SK-N-SH (cell line): Measurements from ENCODE around the gene MAP3K5. TPM values are rescaled to one million over a fixed set of nuclear protein-coding genes. Genes with fewer than 3 reads are reported as not detected.

Source experiments
- CTCF ChIA-PET: fragments of 300-600, 350-600 bp; formaldehyde crosslinking; extraction: SDS; loops from one replicate; lab custom pipeline; 2021; lab: Yijun Ruan, JAX
- POLR2A ChIA-PET: fragments of 350-600 bp; sonication (Branson Sonifier 250); formaldehyde crosslinking; extraction: SDS; loops from one replicate; lab custom pipeline; 2020; ENCODE audit warnings: antibody characterized with exemption, inconsistent platforms; lab: Yijun Ruan, JAX
- DNase-seq: peaks from one replicate; pipeline ENCODE4 v3.0.0; 2012
- H2AFZ ChIP-seq: fragments of 200-600 bp; sonication (generic); 2 replicates; pipeline ENCODE4 v1.8.1; 2016; ENCODE audit warnings: antibody characterized with exemption, mild to moderate bottlenecking, low read depth
- H3F3A ChIP-seq: fragments of 200-600 bp; sonication (generic); replicated peaks from 2 replicates; pipeline ENCODE3; 2016; ENCODE audit warnings: antibody characterized with exemption, mild to moderate bottlenecking; ENCODE audit not compliant: insufficient read depth
- H3K27ac ChIP-seq, 2 experiments: fragments of 200-500 bp in 1 of 2; fragments of 200-600 bp in 1 of 2; sonication (Bioruptor generic) in 1 of 2; sonication (generic), shearing (Covaris generic) in 1 of 2; 2 replicates each; pipeline versions ENCODE4 v1.5.1 to v1.6.1; 2014 to 2016; ENCODE audit warnings: low read depth in 2 of 2, inconsistent platforms in 1 of 2, low read length in 1 of 2, mild to moderate bottlenecking in 1 of 2, mixed read lengths in 1 of 2
- H3K27me3 ChIP-seq: fragments of 200-600 bp; sonication (generic), shearing (Covaris generic); 2 replicates; pipeline ENCODE4 v1.6.1; 2016; ENCODE audit warnings: mixed run types; ENCODE audit not compliant: insufficient read depth
- H3K36me3 ChIP-seq, 2 experiments: fragments of 200-500 bp in 1 of 2; fragments of 200-600 bp in 1 of 2; sonication (Bioruptor generic) in 1 of 2; sonication (generic) in 1 of 2; replicated peaks in 1 of 2; 2 replicates each; pipeline versions ENCODE3 to v1.5.1; 2014 to 2016; ENCODE audit warnings: low read length in 1 of 2, mild to moderate bottlenecking in 1 of 2; ENCODE audit not compliant: insufficient read depth in 2 of 2, control insufficient read depth in 1 of 2
- H3K4me1 ChIP-seq, 2 experiments: fragments of 200-500 bp in 1 of 2; fragments of 200-600 bp in 1 of 2; sonication (Bioruptor generic) in 1 of 2; sonication (generic), shearing (Covaris generic) in 1 of 2; 2 replicates each; pipeline versions ENCODE4 v1.5.1 to v1.6.1; 2014 to 2016; ENCODE audit warnings: low read depth in 1 of 2, low read length in 1 of 2, mixed run types in 1 of 2; ENCODE audit not compliant: insufficient read depth in 2 of 2, control insufficient read depth in 1 of 2
- H3K4me2 ChIP-seq: fragments of 200-600 bp; sonication (generic), shearing (Covaris generic); 2 replicates; pipeline ENCODE4 v1.6.1; 2017; ENCODE audit warnings: mixed run types
- H3K4me3 ChIP-seq, 2 experiments: fragments of 200-500 bp in 1 of 2; fragments of 200-600 bp in 1 of 2; sonication (Bioruptor generic) in 1 of 2; sonication (generic), shearing (Covaris generic) in 1 of 2; 2 replicates each; pipeline versions ENCODE4 v1.5.1 to v1.8.1; 2014 to 2016; ENCODE audit warnings: low read depth in 2 of 2, inconsistent platforms in 1 of 2, low read length in 1 of 2, mild to moderate bottlenecking in 1 of 2, mixed read lengths in 1 of 2, moderate library complexity in 1 of 2
- H3K79me2 ChIP-seq: fragments of 200-600 bp; sonication (generic); 2 replicates; pipeline ENCODE4 v1.8.1; 2017; ENCODE audit warnings: mild to moderate bottlenecking; ENCODE audit not compliant: insufficient read depth
- H3K9ac ChIP-seq: fragments of 200-600 bp; sonication (generic); 2 replicates; pipeline ENCODE4 v1.6.1; 2017; ENCODE audit warnings: mixed run types
- H3K9me2 ChIP-seq: fragments of 200-600 bp; sonication (generic); 2 replicates; pipeline ENCODE4 v1.6.1; 2017; ENCODE audit warnings: mixed run types
- H3K9me3 ChIP-seq: fragments of 200-600 bp; sonication (generic); 2 replicates; pipeline ENCODE4 v1.6.1; 2017; ENCODE audit warnings: mixed run types, mild to moderate bottlenecking, moderate library complexity
- H4K20me1 ChIP-seq: fragments of 200-600 bp; sonication (generic); 2 replicates; pipeline ENCODE4 v1.6.1; 2017; ENCODE audit warnings: mild to moderate bottlenecking, mixed run types; ENCODE audit not compliant: insufficient read depth
- EP300 ChIP-seq, 2 experiments: IDR thresholded peaks; 2 replicates each; pipeline versions ENCODE4 v1.4.0 to v1.6.1; 2012; ENCODE audit warnings: borderline replicate concordance in 1 of 2, low read depth in 1 of 2, low read length in 1 of 2
- FOXJ3 ChIP-seq: sonication (generic); formaldehyde crosslinking; IDR thresholded peaks from 2 replicates; pipeline ENCODE4 v1.5.1; 2020; ENCODE audit warnings: mild to moderate bottlenecking, missing genetic modification reagents
- GABPA ChIP-seq: IDR thresholded peaks from 2 replicates; pipeline ENCODE4 v1.4.0; 2012; ENCODE audit warnings: low read depth, mild to moderate bottlenecking
- IRF3 ChIP-seq: fragments of 150-350 bp; IDR thresholded peaks from 2 replicates; pipeline ENCODE4 v1.6.1; 2016; ENCODE audit warnings: mild to moderate bottlenecking, low read depth, low read length
- MEF2A ChIP-seq: IDR thresholded peaks from 2 replicates; pipeline ENCODE4 v1.4.0; 2012; ENCODE audit warnings: low read depth, borderline replicate concordance
- MXI1 ChIP-seq: IDR thresholded peaks from 2 replicates; pipeline ENCODE4 v1.6.1; 2012; ENCODE audit warnings: mild to moderate bottlenecking, low read depth, low read length, improper control_type of control experiment
- PBX3 ChIP-seq: IDR thresholded peaks from 2 replicates; pipeline ENCODE4; 2012
- RAD21 ChIP-seq: IDR thresholded peaks from 2 replicates; pipeline ENCODE4 v1.6.1; 2012; ENCODE audit warnings: mild to moderate bottlenecking, low read length
- RCOR1 ChIP-seq: fragments of 150-350 bp; IDR thresholded peaks from 2 replicates; pipeline ENCODE4 v1.6.1; 2017; ENCODE audit warnings: antibody characterized with exemption, low read length
- REST ChIP-seq: IDR thresholded peaks from 2 replicates; pipeline ENCODE4 v1.6.1; 2012; ENCODE audit warnings: mild to moderate bottlenecking, low read depth, low read length, moderate library complexity
- SIN3A ChIP-seq: IDR thresholded peaks from 2 replicates; pipeline ENCODE4 v1.6.1; 2012; ENCODE audit warnings: low read depth, mild to moderate bottlenecking, low read length, moderate library complexity, borderline replicate concordance
- SMC3 ChIP-seq: IDR thresholded peaks from 2 replicates; pipeline ENCODE4 v1.6.1; 2012; ENCODE audit warnings: low read depth, low read length, improper control_type of control experiment
- TEAD4 ChIP-seq: IDR thresholded peaks from 2 replicates; pipeline ENCODE4 v1.4.0; 2012; ENCODE audit warnings: mild to moderate bottlenecking, borderline replicate concordance; ENCODE audit not compliant: insufficient read depth
- USF1 ChIP-seq: IDR thresholded peaks from 2 replicates; pipeline ENCODE4 v1.4.0; 2012; ENCODE audit warnings: low read depth, borderline replicate concordance
- YY1 ChIP-seq: IDR thresholded peaks from 2 replicates; pipeline ENCODE4 v1.4.0; 2012; ENCODE audit warnings: low read depth, mild to moderate bottlenecking
- ZBTB33 ChIP-seq: IDR thresholded peaks from 2 replicates; pipeline ENCODE4 v1.4.0; 2012; ENCODE audit warnings: low read depth, borderline replicate concordance
- WGBS: methylation state at CpG from one replicate; pipeline ENCODE4 v1.1.6; 2017; ENCODE audit warnings: low lambda C conversion rate; 5-methylcytosine and 5-hydroxymethylcytosine counted together
- polyA plus RNA-seq, 3 experiments: library from polyadenylated mRNA; depleted of rRNA; stranded (reverse); fragments of >200 nt; gene quantifications; 2 replicates each; pipeline ENCODE4 v1.2.3, GENCODE V29; 2012
- TF ChIP-seq, protein P1 (sequence below): IDR thresholded peaks from 2 replicates; pipeline ENCODE4 v1.4.0; 2012; ENCODE audit warnings: low read depth
- TF ChIP-seq, protein P2 (sequence below): fragments of 200-600 bp; sonication (generic); IDR thresholded peaks from 2 replicates; pipeline ENCODE4 v1.6.1; 2017; ENCODE audit warnings: antibody characterized with exemption, mild to moderate bottlenecking, moderate library complexity

The MAP3K5 gene
- polyA plus RNA-seq, 1 of the 3 experiments (the other 2 are of a cell fraction) = 1.4 TPM

- ChIA-PET CTCF (interaction anchor here (0.5 to 2.9 kb wide), 4 partner anchors 14 to 248 kb away, joined by 3 to 20 read pairs (median 8); partner anchors contain the start of genes MAP3K5 and PEX7), POLR2A (no interaction called here)
- H3K27ac ChIP-seq = no peak overlapping the region
These were observed 134.6 kb downstream of the MAP3K5 start for GRCh38 chr6:136657666-136658065.

More at GRCh38 chr6:136657666-136658065, 134.6 kb downstream of the MAP3K5 start:
- H3K9ac ChIP-seq = no peak overlapping the region
- TF ChIP-seq IRF3 (no peak), RCOR1 (no peak), SMC3 (no peak), EP300 (IDR thresholded peaks at IDR 0.05; ENCODE audit: borderline replicate concordance in 1 of 2, low read depth in 1 of 2, low read length in 1 of 2) (no peak), FOXJ3 (no peak), PBX3 (no peak), YY1 (no peak), USF1 (no peak), GABPA (no peak), MXI1 (no peak), MEF2A (no peak), RAD21 (no peak), REST (no peak), TEAD4 (no peak), SIN3A (no peak), ZBTB33 (no peak)
- TF ChIP-seq, protein P1, sequence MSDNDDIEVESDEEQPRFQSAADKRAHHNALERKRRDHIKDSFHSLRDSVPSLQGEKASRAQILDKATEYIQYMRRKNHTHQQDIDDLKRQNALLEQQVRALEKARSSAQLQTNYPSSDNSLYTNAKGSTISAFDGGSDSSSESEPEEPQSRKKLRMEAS = no peak
- TF ChIP-seq, protein P2, sequence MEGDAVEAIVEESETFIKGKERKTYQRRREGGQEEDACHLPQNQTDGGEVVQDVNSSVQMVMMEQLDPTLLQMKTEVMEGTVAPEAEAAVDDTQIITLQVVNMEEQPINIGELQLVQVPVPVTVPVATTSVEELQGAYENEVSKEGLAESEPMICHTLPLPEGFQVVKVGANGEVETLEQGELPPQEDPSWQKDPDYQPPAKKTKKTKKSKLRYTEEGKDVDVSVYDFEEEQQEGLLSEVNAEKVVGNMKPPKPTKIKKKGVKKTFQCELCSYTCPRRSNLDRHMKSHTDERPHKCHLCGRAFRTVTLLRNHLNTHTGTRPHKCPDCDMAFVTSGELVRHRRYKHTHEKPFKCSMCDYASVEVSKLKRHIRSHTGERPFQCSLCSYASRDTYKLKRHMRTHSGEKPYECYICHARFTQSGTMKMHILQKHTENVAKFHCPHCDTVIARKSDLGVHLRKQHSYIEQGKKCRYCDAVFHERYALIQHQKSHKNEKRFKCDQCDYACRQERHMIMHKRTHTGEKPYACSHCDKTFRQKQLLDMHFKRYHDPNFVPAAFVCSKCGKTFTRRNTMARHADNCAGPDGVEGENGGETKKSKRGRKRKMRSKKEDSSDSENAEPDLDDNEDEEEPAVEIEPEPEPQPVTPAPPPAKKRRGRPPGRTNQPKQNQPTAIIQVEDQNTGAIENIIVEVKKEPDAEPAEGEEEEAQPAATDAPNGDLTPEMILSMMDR = no peak
- TF ChIP-seq, all 33 proteins: peak for 0
- Histone ChIP-seq H3K79me2 (no peaks in the 10 kb centered on the region), H3K27me3 (no peaks in the 10 kb centered on the region), H3F3A (no peaks in the 10 kb centered on the region), H3K9me3 (no peaks in the 10 kb centered on the region), H2AFZ (no peak overlapping the region), H4K20me1 (no peaks in the 10 kb centered on the region), H3K9me2 (no peaks in the 10 kb centered on the region), H3K4me1 (no peaks in the 10 kb centered on the region), H3K4me3 (no peak overlapping the region), H3K4me2 (no peak overlapping the region), H3K36me3 (no peaks in the 10 kb centered on the region)
- DNase-seq = no peak
- 75% methylated on average over 4 of the region's 4 CpGs for WGBS
